Stimulated activated CD4-positive, alpha-beta T cell treated with anti-CD3 and anti-CD28 coated beads, Interleukin-2, amount 100 ng/mL, for 48 hours (primary cell): ENCODE results near the gene SDK1.
"Not testable (repeated sequence)": the region's sequence is repeated elsewhere in the genome, so short reads cannot be mapped to it uniquely, and the experiment has no call there.

ENCODE experiments used
- DNase-seq, 2 donors: peaks; one replicate each; pipeline ENCODE4 v3.0.0-alpha.2; 2020

The SDK1 gene

GRCh38 chr7:4241791-4242190 lies 940.7 kb downstream of the SDK1 start:
- DNase-seq, result no peak

- DNase-seq, result no peak
These were observed 941.7 kb downstream of the SDK1 start for GRCh38 chr7:4242706-4243105.

GRCh38 chr7:4244041-4244440 lies 943.0 kb downstream of the SDK1 start:
- DNase-seq, result no peak

GRCh38 chr7:4244635-4245034 lies 943.6 kb downstream of the SDK1 start:
- DNase-seq, result no peak

- DNase-seq, result no peak
These were observed 944.2 kb downstream of the SDK1 start for GRCh38 chr7:4245135-4245865.

GRCh38 chr7:4245866-4246470 lies 944.9 kb downstream of the SDK1 start:
- no peak for DNase-seq

GRCh38 chr7:4246536-4246935 lies 945.5 kb downstream of the SDK1 start:
- DNase-seq, result no peak

GRCh38 chr7:4247106-4247876 lies 946.2 kb downstream of the SDK1 start:
- no peak for DNase-seq

GRCh38 chr7:4248295-4248694 lies 947.2 kb downstream of the SDK1 start:
- no peak for DNase-seq

- no peak for DNase-seq
These were observed 948.2 kb downstream of the SDK1 start for GRCh38 chr7:4249241-4249640.

GRCh38 chr7:4255336-4255735 lies 954.3 kb downstream of the SDK1 start:
- no peak for DNase-seq

GRCh38 chr7:4256286-4256685 lies 955.2 kb downstream of the SDK1 start:
- DNase-seq, result no peak

- no peak for DNase-seq
These were observed 956.4 kb downstream of the SDK1 start for GRCh38 chr7:4257146-4258111.

- not testable (repeated sequence) for DNase-seq
These were observed 959.1 kb downstream of the SDK1 start for GRCh38 chr7:4260116-4260515.

GRCh38 chr7:4260867-4261600 lies 960.0 kb downstream of the SDK1 start:
- DNase-seq, result no peak

- no peak for DNase-seq
These were observed 960.5 kb downstream of the SDK1 start for GRCh38 chr7:4261601-4261960.

GRCh38 chr7:4264206-4264605 lies 963.2 kb downstream of the SDK1 start:
- not testable (repeated sequence) for DNase-seq

- no peak for DNase-seq
These were observed 964.0 kb downstream of the SDK1 start for GRCh38 chr7:4265066-4265465.

GRCh38 chr7:4265676-4266075 lies 964.6 kb downstream of the SDK1 start:
- DNase-seq, result no peak

GRCh38 chr7:4266270-4267040 lies 965.4 kb downstream of the SDK1 start:
- DNase-seq, result no peak

- DNase-seq, result no peak
These were observed 966.4 kb downstream of the SDK1 start for GRCh38 chr7:4267341-4268039.
